NB4 (cell line): ENCODE measurements around the gene EVI5.

Experiments
- CTCF ChIP-seq: IDR thresholded peaks from one replicate; pipeline ENCODE4 v1.5.1; 2012; ENCODE audit warnings: low read depth, low read length
- MAX ChIP-seq: IDR thresholded peaks from 2 replicates; pipeline ENCODE4 v1.6.1; 2011; ENCODE audit warnings: low read depth, low read length
- MYC ChIP-seq: IDR thresholded peaks from 2 replicates; pipeline ENCODE4 v1.6.1; 2011; ENCODE audit warnings: low read depth, low read length
- POLR2A ChIP-seq: IDR thresholded peaks from 2 replicates; pipeline ENCODE4 v1.6.1; 2011; ENCODE audit warnings: mild to moderate bottlenecking; ENCODE audit not compliant: insufficient read length; ENCODE audit errors: extremely low read depth

- TF ChIP-seq MYC = no peak
- no peak for TF ChIP-seq CTCF
- TF ChIP-seq POLR2A = no peak
- no peak for TF ChIP-seq MAX
These were observed 212.4 kb downstream of the EVI5 start for GRCh38 chr1:92572520-92572919.
